H54 (cell line): Measurements from ENCODE around the gene MTHFR.

Source experiments
- DNase-seq: peaks from one replicate; pipeline ENCODE4 v3.0.0; 2011; ENCODE audit warnings: low spot score, mixed read lengths; ENCODE audit not compliant: insufficient read length
- FAIRE-seq: peaks from 3 replicates; lab custom pipeline; 2011; peaks lifted over from hg19 to GRCh38; lab: Jason Lieb, UNC
- POLR2A ChIP-seq: IDR thresholded peaks from 2 replicates; pipeline ENCODE4 v1.6.1; 2011; ENCODE audit warnings: low read depth, mild to moderate bottlenecking, low read length

The MTHFR gene

DNA sequence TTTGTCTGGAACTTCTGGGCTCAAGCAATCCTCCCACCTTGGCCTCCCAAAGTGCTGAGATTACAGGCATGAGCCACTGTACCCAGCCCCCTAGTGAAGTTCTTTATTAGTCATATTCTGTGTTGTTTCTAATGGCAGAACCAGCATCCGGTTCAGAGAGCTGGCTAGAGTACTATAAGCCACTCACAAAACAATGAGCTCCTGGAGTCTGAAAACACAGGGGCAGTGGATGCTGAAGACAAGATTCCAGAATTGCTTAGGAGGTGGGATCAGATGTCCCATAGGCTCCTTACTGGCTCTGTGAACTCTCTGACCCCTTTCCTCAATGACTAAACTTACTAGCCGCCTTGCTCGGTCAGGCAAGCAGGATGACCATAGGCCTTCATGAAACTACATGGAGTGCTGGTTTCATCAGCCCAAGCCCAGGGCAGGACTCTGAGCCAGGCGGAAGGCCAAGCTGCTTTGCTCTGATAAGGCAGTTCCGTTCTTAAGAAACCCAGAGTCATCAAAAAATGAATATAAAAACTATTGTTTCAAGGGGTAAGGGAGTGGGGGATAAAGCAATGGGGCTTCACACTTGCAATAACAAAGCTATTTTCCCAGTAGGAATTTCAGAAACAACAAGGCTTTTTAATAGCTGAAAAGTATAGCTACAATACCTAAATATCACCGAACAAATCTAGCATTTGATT, 8.1 kb downstream of the MTHFR start:
- DNase-seq (no peak), FAIRE-seq (no peak)

GRCh38 chr1:11796036-11796828, 9.5 kb downstream of the MTHFR start:
- FAIRE-seq (no peak), DNase-seq (no peak)
- TF ChIP-seq POLR2A: no peak

More for the DNA sequence above, 8.1 kb downstream of the MTHFR start:
- TF ChIP-seq POLR2A: no peak

- FAIRE-seq (no peak), DNase-seq (no peak)
Measured at GRCh38 chr1:11795238-11795890, 10.4 kb downstream of the MTHFR start.

DNA sequence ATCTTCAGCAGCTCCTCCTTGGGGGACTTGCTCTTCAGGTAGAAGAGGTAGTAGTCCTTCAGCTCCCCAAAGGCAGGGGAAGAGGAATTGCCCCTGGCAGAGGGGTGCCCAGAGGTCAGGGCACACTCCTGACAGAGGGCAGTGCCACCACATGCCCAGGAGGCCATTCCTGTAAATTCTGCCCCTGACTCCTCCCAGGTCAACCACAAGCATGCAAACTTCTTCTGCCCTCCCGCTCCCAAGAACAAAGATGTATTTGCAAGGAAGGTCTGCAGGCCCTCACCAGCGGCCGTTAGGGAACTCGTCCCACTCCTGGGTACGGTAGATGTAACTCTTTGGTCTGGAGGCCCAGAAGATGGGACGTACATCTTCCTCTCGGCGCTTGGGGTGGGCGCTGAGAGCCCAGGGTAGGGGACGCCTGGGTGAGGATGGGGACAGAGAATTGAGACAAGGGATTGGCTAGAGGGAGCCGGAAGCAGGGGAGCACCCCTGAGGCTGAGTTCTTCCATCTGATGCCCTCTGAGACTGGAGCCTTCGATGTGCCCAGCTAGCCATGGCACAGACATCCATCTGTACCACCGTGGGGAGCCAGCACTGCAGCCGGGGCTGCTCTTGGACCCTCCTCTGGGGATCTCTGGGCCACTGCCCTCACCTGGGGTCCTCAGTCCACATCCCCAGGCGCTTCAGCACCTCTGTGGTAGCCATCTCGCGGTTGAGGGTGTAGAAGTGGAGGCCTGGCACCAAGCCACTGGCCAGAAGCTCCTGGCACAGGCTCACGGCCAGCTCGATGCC, 11.1 kb downstream of the MTHFR start:
- no peak for DNase-seq
- TF ChIP-seq POLR2A: no peak

More at GRCh38 chr1:11795238-11795890, 10.4 kb downstream of the MTHFR start:
- no peak for TF ChIP-seq POLR2A

GRCh38 chr1:11793819-11794218, 11.9 kb downstream of the MTHFR start:
- FAIRE-seq (no peak), DNase-seq (no peak)
- no peak for TF ChIP-seq POLR2A

More for the DNA sequence above, 11.1 kb downstream of the MTHFR start:
- FAIRE-seq: no peak

- DNase-seq: no peak
- FAIRE-seq: no peak
- TF ChIP-seq POLR2A: no peak
Measured at GRCh38 chr1:11792106-11792505, 13.7 kb downstream of the MTHFR start.

GRCh38 chr1:11790880-11791715, 14.7 kb downstream of the MTHFR start:
- DNase-seq (peak; percentile 78), FAIRE-seq (peak; percentile 71)
- no peak for TF ChIP-seq POLR2A

GRCh38 chr1:11790101-11790879, 15.5 kb downstream of the MTHFR start:
- TF ChIP-seq POLR2A: no peak
- DNase-seq (no peak), FAIRE-seq (no peak)

DNA sequence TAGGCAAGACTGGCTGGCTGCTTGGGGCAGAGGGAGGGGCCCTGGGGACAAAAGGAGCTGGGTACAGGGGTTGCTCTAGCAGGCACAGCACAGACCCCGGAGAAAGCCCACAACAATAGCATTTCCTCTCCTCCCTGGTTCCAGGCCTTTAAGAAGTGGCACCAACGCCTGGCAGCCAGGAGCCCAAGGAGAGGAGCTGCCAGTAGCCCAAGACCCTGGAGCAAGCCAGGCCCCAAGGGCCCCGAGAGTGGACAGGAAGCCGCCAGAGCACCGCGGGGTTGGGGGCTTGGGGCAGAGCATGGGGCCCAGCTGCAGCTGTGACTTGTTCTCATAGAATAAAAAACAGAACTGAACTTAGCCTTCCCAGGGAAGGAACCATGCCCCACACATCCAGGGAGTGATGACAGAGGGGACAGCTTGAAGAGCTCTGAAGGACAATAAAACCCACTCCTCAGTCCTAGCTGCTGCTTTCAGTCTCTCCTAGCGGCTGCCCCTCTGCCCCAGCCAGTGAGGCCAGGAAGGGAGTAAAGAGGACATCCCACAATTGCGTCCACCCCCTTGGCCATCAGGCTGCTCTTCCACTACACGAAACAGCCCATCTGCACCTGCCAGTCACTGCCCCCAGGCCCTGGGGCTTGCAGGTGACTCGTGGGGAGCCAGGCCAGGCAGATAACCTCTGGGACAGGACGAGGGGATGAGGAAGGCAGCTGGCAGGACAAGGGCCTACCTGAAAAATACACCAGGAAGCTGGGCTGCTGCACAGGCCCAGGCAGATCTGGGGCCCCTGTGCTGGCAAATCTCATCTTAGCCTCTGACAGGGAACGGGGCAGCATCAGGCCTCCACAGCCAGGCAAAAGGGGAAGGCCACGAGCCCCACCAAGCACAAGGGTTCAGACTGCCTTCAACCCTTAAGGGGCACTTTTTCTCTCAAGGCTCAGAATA, 16.4 kb downstream of the MTHFR start:
- TF ChIP-seq POLR2A: no peak
- FAIRE-seq: no peak
- DNase-seq: no peak

DNA sequence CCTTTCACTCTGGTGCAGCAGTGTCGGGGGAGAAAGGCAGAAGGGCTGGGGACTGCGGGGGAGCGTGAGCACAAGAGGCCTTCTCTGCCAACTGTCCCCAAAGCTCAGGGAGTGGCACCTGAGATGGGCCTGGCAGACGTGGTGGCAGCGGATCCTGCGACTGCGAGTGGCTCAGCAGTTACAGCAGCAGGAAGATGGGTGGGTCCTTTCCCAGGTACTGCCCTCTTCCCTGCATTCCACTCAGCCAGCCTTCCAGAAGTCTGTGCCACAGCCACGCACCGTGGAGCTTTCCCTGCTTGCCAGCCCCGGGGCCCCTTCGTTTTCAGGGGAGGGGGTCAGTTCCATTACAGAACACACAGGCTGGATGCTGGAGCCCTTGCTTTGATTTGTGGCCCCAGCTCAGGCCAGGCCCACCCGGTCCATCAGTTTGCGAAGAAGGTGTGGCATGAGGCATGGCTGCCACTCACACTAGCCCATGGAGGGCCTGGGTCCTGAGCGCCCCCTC, 17.2 kb downstream of the MTHFR start:
- no peak for TF ChIP-seq POLR2A
- no peak for FAIRE-seq
- DNase-seq: no peak
